Right forelimb (tissue), 1 donor: ENCODE results near the gene ARID1A.
"Not testable (repeated sequence)": the region's sequence is repeated elsewhere in the genome, so short reads cannot be mapped to it uniquely, and the experiment has no call there.

Experiments
- DNase-seq: peaks from one replicate; pipeline ENCODE4 v3.0.0-alpha.2; 2018

Gene ARID1A

GRCh38 chr1:26695356-26696118, at the start of gene ARID1A:
TSS of gene ARID1A (plus strand) at chr1:26696015. CDS start at chr1:26696404, 389 bp downstream.
- DNase-seq: peak; percentile 99

- DNase-seq: no peak
These were observed 31.0 kb upstream of the ARID1A start for GRCh38 chr1:26664802-26665201.

GRCh38 chr1:26666855-26667254, 29.0 kb upstream of the ARID1A start:
- no peak for DNase-seq

GRCh38 chr1:26668106-26668786, 27.6 kb upstream of the ARID1A start:
- DNase-seq: not testable (repeated sequence)

GRCh38 chr1:26677306-26678115, 18.3 kb upstream of the ARID1A start:
- peak; percentile 63 for DNase-seq

GRCh38 chr1:26684763-26685508, 10.9 kb upstream of the ARID1A start:
- DNase-seq: no peak

GRCh38 chr1:26686795-26687194, 9.0 kb upstream of the ARID1A start:
- DNase-seq: no peak

GRCh38 chr1:26689504-26689903, 6.3 kb upstream of the ARID1A start:
- no peak for DNase-seq

GRCh38 chr1:26690157-26690556, 5.7 kb upstream of the ARID1A start:
- no peak for DNase-seq

GRCh38 chr1:26690576-26691031, 5.2 kb upstream of the ARID1A start:
- no peak for DNase-seq

- peak; percentile 89 for DNase-seq
These were observed 3.5 kb upstream of the ARID1A start for GRCh38 chr1:26692211-26692792.

GRCh38 chr1:26692793-26693490, 2.9 kb upstream of the ARID1A start:
- DNase-seq: peak; percentile 93

- DNase-seq: no peak
These were observed 1.9 kb upstream of the ARID1A start for GRCh38 chr1:26693599-26694572.

GRCh38 chr1:26694638-26695355, 1.0 kb upstream of the ARID1A start:
- DNase-seq: no peak

- DNase-seq: no peak
These were observed 371 bp downstream of the ARID1A start for GRCh38 chr1:26696119-26696653.

- peak; percentile 60 for DNase-seq
These were observed 1.0 kb downstream of the ARID1A start for GRCh38 chr1:26696654-26697430.

- no peak for DNase-seq
These were observed 1.7 kb downstream of the ARID1A start for GRCh38 chr1:26697431-26697977.
